Measurements from ENCODE around the gene UBE2N. TPM values are rescaled to one million over a fixed set of nuclear protein-coding genes. Genes with fewer than 3 reads are reported as not detected.
"Not testable (repeated sequence)": the region's sequence is repeated elsewhere in the genome, so short reads cannot be mapped to it uniquely, and the experiment has no call there.

UBE2N gene
- total RNA-seq, 2 experiments from 2014 or later = 177 TPM

DNA sequence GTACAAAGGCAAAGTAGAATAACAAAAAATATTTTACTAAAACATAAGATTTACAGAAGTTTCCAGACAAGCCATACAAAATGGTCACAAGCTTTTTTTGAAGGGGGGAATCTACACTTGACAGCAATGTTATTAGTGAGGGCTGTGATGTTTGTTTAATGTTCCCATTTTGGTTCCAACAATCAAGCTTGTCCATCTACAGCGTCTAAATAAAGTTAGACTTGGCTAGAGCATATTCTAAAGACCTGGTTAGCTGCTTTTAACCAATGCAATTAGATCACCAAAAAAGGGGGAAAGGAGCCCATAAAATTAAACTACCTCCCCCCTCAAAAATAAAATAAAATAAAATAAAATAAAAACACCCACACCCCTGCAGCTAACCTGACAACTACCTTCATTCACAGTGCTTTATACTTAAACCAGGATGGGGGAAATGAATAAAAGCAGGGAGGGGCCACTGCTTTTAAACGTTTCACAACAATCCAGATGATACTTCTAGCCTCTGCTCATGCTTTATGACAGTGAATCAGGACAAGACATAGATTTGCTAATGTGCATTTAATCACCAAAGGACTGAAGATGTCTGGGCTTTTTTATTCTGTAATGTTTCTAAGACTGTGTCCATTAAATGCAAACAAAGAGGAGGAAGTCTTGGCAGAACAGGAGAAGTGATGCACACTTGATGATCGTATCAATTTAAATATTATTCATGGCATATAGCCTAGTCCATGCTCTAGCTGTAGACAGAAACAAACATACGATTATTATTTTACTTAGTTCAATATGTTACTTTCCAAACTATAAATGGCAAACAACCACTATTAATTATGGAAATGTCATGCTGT lies 32.2 kb downstream of the UBE2N start:
- Mint-ChIP-seq H3K36me3 (peaks cover 34% of the 10 kb centered on the region), H3K4me1 (ENCODE audit: low read depth) (peaks cover 64% of the 10 kb centered on the region)
- not testable (repeated sequence) for H3K4me3 Mint-ChIP-seq, H3K27ac Mint-ChIP-seq, H3K9me3 Mint-ChIP-seq, H3K27me3 Mint-ChIP-seq, DNase-seq
- CTCF ChIA-PET = interaction anchor here (1.6 to 5.9 kb wide), 3 partner anchors 11 to 423 kb away, joined by 3 to 43 read pairs (median 11); no protein-coding TSS in a partner anchor
- intact Hi-C loops (cut with micrococcal nuclease) = loop anchor here (5.0 to 10.0 kb wide), 2 partner anchors 317 to 375 kb away; no protein-coding TSS in a partner anchor
- POLR2A ChIA-PET = interaction anchor here (1.7 kb wide), 1 partner anchor 27 kb away, joined by 5 read pairs; no protein-coding TSS in a partner anchor

DNA sequence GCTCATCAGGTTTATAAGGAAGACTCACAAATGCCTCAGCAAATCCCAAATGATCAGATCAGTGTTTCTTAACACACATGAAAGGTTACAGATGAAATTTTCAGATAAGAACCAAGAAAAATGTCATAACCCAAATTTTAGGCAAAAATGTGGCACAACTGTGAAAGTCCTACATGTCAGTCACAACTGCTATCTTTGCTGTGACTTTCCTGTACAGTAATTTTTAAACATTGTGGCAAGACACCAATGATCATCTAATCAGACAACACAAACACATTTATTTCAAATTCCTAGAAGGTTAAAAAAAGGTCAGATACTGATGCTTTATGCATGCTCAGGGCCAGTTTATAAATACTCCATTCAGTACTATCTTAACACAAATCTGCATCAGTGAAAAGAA lies 32.9 kb downstream of the UBE2N start:
- no peak for DNase-seq
- ChIA-PET CTCF (interaction anchor here (1.0 to 5.9 kb wide), 5 partner anchors 11 to 693 kb away, joined by 3 to 43 read pairs (median 6); no protein-coding TSS in a partner anchor), POLR2A (interaction anchor here (1.5 to 1.7 kb wide), 2 partner anchors 21 to 27 kb away, joined by 5 read pairs; no protein-coding TSS in a partner anchor)
- peak overlapping the region; percentile 47 for H3K27ac Mint-ChIP-seq
- H3K4me1 Mint-ChIP-seq (ENCODE audit: low read depth) = peaks cover 61% of the 10 kb centered on the region
- H3K4me3 Mint-ChIP-seq = no peak overlapping the region
- peaks cover 34% of the 10 kb centered on the region for H3K36me3 Mint-ChIP-seq
- no peaks in the 10 kb centered on the region for H3K27me3 Mint-ChIP-seq
- no peaks in the 10 kb centered on the region for H3K9me3 Mint-ChIP-seq
- intact Hi-C loops (cut with micrococcal nuclease) = loop anchor here (1.0 to 10.0 kb wide), 3 partner anchors 7 to 376 kb away; no protein-coding TSS in a partner anchor

DNA sequence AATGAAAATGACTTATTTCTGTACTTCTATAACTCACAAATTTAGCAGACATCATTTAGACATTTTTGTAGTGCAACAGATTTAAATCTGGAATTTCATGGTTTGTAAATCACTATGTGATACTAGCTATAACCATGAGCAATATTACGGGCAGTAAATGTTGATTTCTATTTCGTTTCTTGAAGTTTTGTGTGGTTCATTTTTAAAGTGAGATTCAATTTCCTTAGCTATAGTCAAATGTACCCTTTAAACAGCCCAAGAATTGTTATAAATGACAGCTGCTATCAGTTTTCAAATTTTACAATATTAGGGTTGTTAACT lies 33.8 kb downstream of the UBE2N start:
- H3K9me3 Mint-ChIP-seq = no peaks in the 10 kb centered on the region
- POLR2A ChIA-PET = interaction anchor here (1.0 to 1.5 kb wide), 4 partner anchors 12 to 29 kb away, joined by 3 to 8 read pairs (median 6); no protein-coding TSS in a partner anchor
- peak overlapping the region; percentile 53 for H3K27ac Mint-ChIP-seq
- CTCF ChIA-PET = interaction anchor here (1.0 to 5.9 kb wide), 5 partner anchors 11 to 694 kb away, joined by 3 to 43 read pairs (median 6); no protein-coding TSS in a partner anchor
- no peak for DNase-seq
- H3K4me1 Mint-ChIP-seq (ENCODE audit: low read depth) = peaks cover 55% of the 10 kb centered on the region
- no peaks in the 10 kb centered on the region for H3K27me3 Mint-ChIP-seq
- peaks cover 39% of the 10 kb centered on the region for H3K36me3 Mint-ChIP-seq
- H3K4me3 Mint-ChIP-seq = no peak overlapping the region
- intact Hi-C loops (cut with micrococcal nuclease) = loop anchor here (1.0 to 10.0 kb wide), 3 partner anchors 8 to 377 kb away; no protein-coding TSS in a partner anchor

DNA sequence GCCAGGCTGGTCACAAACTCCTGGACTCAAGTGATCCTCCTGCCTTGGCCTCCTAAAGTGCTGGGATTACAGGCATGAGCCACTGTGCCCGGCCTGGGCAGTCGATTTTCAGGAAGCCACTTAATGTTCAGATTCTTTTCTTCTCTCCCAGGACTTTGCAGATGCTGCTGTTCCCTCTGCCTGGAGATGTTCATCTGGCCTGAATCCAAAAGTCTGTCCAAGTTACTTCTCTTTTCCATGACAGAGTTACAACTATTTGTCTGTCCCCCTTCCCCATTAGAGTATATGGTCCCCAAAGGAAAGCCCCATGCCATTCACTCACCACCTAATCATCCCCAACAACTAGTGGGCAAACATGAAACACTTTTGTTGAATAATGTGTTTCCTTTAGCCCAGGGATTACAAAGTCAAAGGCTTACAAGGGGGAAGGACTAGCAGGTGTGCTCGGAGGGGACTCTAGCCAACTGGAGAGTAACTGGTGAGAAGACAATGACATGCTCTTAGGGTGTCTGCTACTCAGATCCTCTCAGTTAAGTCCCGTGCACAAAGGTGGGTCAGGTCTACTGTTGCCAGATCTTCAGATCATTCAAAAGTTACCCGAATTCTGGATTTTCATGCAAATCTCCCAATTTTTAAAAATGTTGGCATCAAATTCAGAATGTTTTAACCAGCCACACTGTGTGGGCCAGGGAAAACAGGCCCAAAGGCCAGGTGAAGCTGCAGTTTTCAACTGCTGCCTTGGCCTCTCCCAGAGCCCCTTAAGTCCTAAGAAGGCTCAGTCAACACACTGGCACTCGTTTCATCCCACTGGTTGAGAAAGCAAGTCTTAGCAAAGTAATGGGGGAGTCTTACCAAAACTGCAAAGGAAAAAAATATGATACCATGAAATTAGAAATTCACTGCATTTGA lies 34.4 kb downstream of the UBE2N start:
- no peak for DNase-seq
- H3K36me3 Mint-ChIP-seq = peaks cover 45% of the 10 kb centered on the region
- no peaks in the 10 kb centered on the region for H3K9me3 Mint-ChIP-seq
- H3K27ac Mint-ChIP-seq = peak overlapping the region; percentile 53
- ChIA-PET CTCF (interaction anchor here (1.3 to 5.9 kb wide), 4 partner anchors 13 to 695 kb away, joined by 3 to 43 read pairs (median 6); no protein-coding TSS in a partner anchor), POLR2A (interaction anchor here (1.0 to 1.5 kb wide), 4 partner anchors 13 to 29 kb away, joined by 3 to 8 read pairs (median 6); no protein-coding TSS in a partner anchor)
- no peak overlapping the region for H3K4me3 Mint-ChIP-seq
- peaks cover 57% of the 10 kb centered on the region for H3K4me1 Mint-ChIP-seq (ENCODE audit: low read depth)
- H3K27me3 Mint-ChIP-seq = no peaks in the 10 kb centered on the region
- intact Hi-C loops (cut with micrococcal nuclease) = loop anchor here (5.0 to 10.0 kb wide), 2 partner anchors 315 to 377 kb away; no protein-coding TSS in a partner anchor

DNA sequence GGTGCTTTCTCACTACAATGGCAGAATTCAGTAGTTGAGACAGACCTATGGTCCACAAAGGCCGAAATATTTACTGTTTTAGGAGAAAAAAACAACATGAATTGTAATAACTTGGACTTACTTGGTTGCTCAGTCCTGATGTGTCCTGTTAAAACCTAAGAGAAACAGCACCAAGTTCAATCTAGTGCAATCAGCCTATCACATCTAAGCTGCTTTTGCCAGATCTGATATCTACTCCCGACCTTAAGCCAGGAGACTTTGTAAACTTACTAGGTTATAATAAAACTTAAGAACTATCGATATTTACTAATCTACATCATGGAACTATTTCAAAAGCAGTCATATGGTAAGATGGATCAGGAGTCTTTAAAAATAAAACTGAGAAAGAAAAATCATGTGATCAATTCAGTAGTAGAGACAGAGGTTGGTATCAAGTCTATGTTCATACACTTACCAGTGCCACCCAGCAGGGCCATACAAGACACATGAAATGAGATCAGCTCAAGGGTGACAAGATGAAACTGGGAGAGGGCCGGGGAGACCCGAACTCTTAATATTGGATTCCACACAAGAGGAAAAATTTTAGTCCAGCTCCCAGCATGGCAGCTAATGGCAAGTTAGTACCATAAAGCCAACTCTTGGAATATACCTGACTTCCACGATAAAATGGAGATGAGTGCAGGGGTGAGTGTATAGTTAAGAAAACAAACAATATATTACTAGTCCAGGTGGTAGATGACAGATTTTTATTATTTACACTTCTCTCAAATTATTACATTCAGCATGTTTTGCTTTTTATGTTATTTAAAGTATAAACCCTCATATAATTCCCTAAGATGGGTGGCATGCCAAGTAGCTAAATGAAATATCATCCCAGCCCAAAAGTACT lies 36.5 kb downstream of the UBE2N start:
- intact Hi-C loops (cut with micrococcal nuclease) = loop anchor here (5.0 to 10.0 kb wide), 2 partner anchors 313 to 380 kb away; no protein-coding TSS in a partner anchor
- H3K27me3 Mint-ChIP-seq = no peaks in the 10 kb centered on the region
- H3K4me3 Mint-ChIP-seq = no peak overlapping the region
- H3K9me3 Mint-ChIP-seq = no peaks in the 10 kb centered on the region
- H3K36me3 Mint-ChIP-seq = peaks cover 38% of the 10 kb centered on the region
- POLR2A ChIA-PET = interaction anchor here (1.1 kb wide), 1 partner anchor 15 kb away, joined by 3 read pairs; no protein-coding TSS in a partner anchor
- peaks cover 48% of the 10 kb centered on the region for H3K4me1 Mint-ChIP-seq (ENCODE audit: low read depth)
- no peak overlapping the region for H3K27ac Mint-ChIP-seq
- DNase-seq = no peak
- CTCF ChIA-PET = interaction anchor here (0.6 to 4.0 kb wide), 4 partner anchors 8 to 417 kb away, joined by 3 to 26 read pairs (median 8); no protein-coding TSS in a partner anchor

DNA sequence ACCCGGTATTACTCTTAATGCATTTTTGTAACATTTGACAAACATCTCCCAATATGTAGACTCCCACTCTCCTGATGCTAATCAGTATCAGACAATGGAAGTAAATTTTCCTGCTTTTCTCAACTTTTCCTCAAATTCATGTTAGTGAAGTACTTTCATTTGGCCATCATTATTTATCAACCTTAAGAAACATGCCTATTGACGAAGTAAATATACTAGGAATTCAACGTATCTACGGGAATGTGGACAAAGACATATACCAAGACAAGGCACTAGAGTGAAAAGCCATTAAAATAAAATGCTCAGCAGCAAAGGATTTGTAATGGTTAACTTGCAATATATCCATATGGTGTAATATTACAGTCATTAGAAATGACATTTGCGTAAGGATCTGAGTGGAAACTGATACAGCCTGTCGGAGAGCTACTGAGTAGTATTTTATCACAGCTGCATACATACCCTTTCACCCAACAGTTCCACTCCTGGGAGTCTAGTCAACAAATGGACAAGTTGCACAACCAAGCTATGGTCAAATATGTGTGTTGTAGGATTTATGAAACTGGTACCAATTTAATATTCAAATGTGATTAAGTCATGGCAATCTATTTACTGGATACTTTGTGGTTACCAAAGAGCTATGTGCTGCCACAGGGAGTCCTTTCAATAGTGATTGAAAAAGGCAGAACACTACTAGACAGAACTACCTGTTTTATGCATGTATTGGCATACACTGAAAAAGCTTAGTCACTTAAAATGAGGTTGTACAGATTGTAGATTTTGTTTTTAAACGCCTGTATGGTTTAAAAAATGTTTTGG lies 37.6 kb downstream of the UBE2N start:
- intact Hi-C loops (cut with micrococcal nuclease) = loop anchor here (2.0 to 10.0 kb wide), 3 partner anchors 15 to 381 kb away; no protein-coding TSS in a partner anchor
- Mint-ChIP-seq H3K27me3 (no peaks in the 10 kb centered on the region), H3K36me3 (peaks cover 38% of the 10 kb centered on the region), H3K27ac (peak overlapping the region; percentile 36), H3K4me3 (no peak overlapping the region), H3K9me3 (no peaks in the 10 kb centered on the region), H3K4me1 (ENCODE audit: low read depth) (peaks cover 44% of the 10 kb centered on the region)
- ChIA-PET CTCF (interaction anchor here (0.6 to 4.0 kb wide), 4 partner anchors 7 to 416 kb away, joined by 3 to 26 read pairs (median 8); no protein-coding TSS in a partner anchor), POLR2A (no interaction called here)
- no peak for DNase-seq

DNA sequence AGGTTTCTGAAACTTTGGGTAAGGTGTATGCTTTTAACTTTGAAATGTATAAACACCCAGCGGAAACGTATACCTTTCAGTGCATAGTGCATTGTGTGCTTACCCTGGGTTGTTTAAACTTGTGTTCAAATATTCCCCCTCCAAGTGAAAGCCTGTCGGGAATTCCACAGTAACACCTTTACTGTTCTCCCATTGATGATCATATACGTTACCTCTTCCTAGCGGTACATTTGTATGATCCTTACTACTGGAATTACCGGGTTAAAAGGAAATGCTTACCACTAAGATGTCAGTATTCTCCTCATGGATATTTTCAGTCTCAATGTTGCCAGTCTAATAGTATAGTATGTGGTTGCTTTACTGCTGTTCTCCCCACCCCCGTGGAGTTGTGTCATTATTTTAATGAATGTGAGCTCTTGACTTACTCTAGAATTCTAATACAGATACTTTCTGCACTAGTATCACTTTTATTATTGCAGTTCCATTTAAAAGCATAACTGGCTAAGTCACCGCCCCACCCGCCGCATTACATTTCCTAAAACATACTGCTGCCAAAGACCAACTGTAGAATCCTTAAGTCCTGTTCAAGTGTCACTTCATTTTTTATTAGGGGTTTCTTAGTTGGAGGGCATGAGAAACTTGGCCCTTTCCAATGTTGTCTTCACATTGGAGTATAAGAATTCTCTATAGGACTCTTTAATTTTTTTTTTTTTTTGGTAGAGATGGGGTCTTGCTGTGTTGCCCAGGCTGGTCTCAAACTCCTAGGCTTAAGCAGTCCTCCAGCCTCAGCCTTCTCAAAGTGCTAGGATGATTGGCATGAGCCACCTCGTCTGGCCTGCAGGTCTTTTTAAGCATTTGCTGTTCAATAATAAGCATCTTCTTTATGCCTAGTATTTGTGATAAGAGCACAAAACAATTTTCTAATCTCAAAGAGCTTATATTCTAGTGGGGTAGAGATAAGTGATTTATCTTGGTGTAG lies 39.1 kb downstream of the UBE2N start:
- no peak overlapping the region for H3K4me3 Mint-ChIP-seq
- CTCF ChIA-PET = interaction anchor here (4.0 kb wide), 1 partner anchor 17 kb away, joined by 26 read pairs; no protein-coding TSS in a partner anchor
- POLR2A ChIA-PET = interaction anchor here (0.6 kb wide), 1 partner anchor 72 kb away, joined by 4 read pairs; no protein-coding TSS in a partner anchor
- DNase-seq = peak; percentile 68
- peak overlapping the region; percentile 48 for H3K27ac Mint-ChIP-seq
- no peaks in the 10 kb centered on the region for H3K27me3 Mint-ChIP-seq
- intact Hi-C loops (cut with micrococcal nuclease) = loop anchor here (2.0 to 10.0 kb wide), 3 partner anchors 14 to 382 kb away; no protein-coding TSS in a partner anchor
- H3K36me3 Mint-ChIP-seq = peaks cover 36% of the 10 kb centered on the region
- peaks cover 28% of the 10 kb centered on the region for H3K4me1 Mint-ChIP-seq (ENCODE audit: low read depth)
- H3K9me3 Mint-ChIP-seq = no peaks in the 10 kb centered on the region

DNA sequence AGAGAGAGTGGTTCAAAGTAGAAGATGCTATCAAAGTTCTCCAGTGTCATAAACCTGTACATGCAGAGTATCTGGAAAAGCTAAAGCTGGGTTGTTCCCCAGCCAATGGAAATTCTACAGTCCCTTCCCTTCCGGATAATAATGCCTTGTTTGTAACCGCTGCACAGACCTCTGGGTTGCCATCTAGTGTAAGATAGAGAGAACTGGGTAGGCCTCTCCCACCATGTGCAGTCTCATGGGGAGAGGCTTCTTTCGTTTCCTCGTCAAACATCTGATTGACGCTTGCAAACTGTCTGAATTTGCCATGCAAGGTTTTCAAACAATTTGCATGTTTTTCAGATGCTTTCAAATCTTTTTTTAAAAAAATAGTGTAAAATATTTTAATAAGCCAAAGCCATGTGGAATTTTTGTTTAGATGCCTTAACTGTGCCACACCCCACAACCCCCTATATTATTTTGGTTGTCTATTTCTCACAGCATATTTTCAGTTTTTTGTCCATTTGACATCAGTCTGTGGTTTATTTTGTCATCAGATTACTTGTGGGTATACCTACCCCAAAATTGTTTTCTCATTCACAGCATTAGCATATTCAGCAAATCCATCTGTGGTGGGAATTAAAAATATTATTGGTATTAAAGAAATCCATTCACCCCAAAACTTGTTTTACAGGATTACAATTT lies 42.4 kb downstream of the UBE2N start:
- H3K27ac Mint-ChIP-seq; DNase-seq; intact Hi-C loops (cut with micrococcal nuclease); POLR2A ChIA-PET; H3K9me3 Mint-ChIP-seq; H3K4me3 Mint-ChIP-seq; H3K27me3 Mint-ChIP-seq: not testable (repeated sequence)
- H3K36me3 Mint-ChIP-seq = peaks cover 22% of the 10 kb centered on the region
- H3K4me1 Mint-ChIP-seq (ENCODE audit: low read depth) = peaks cover 12% of the 10 kb centered on the region
- CTCF ChIA-PET = interaction anchor here (0.6 to 3.8 kb wide), 3 partner anchors 15 to 411 kb away, joined by 3 to 35 read pairs (median 33); no protein-coding TSS in a partner anchor
